NOMO-1 (cell line): Measurements from ENCODE around the gene NHLH1.
"Not testable (repeated sequence)": the region's sequence is repeated elsewhere in the genome, so short reads cannot be mapped to it uniquely, and the experiment has no call there.

ENCODE experiments used
- DNase-seq, 2 experiments: peaks; one replicate each; lab custom pipeline; 2025; ENCODE audit not compliant: unreplicated experiment in 2 of 2; lab: John Stamatoyannopoulos, UW

Gene NHLH1

GRCh38 chr1:160375788-160376524 lies 9.1 kb downstream of the NHLH1 start:
- DNase-seq, result peak in 1 of 2 experiments; percentile 29

GRCh38 chr1:160376525-160377131 lies 9.8 kb downstream of the NHLH1 start:
- DNase-seq, result peak; percentile 16 to 76

- DNase-seq, result no peak
Observed at GRCh38 chr1:160377585-160378206, 10.8 kb downstream of the NHLH1 start.

- DNase-seq, result not testable (repeated sequence)
Observed at GRCh38 chr1:160384812-160385211, 17.9 kb downstream of the NHLH1 start.

- not testable (repeated sequence) for DNase-seq
Observed at GRCh38 chr1:160388406-160388805, 21.5 kb downstream of the NHLH1 start.

- DNase-seq, result no peak
Observed at GRCh38 chr1:160394673-160395072, 27.8 kb downstream of the NHLH1 start.

GRCh38 chr1:160397651-160398050 lies 30.8 kb downstream of the NHLH1 start:
- DNase-seq, result no peak

- DNase-seq, result no peak
Observed at GRCh38 chr1:160398823-160399222, 32.0 kb downstream of the NHLH1 start.

- DNase-seq, result no peak
Observed at GRCh38 chr1:160399544-160400222, 32.8 kb downstream of the NHLH1 start.

GRCh38 chr1:160400223-160400645 lies 33.4 kb downstream of the NHLH1 start, which contains the start of gene VANGL2:
TSS of gene VANGL2 (plus strand) at chr1:160400564. CDS start at chr1:160415838, 15,274 bp downstream.
- DNase-seq, result peak in 1 of 2 experiments; percentile 7

GRCh38 chr1:160400646-160401486 lies 34.0 kb downstream of the NHLH1 start:
- no peak for DNase-seq

GRCh38 chr1:160401487-160401805 lies 34.6 kb downstream of the NHLH1 start:
- no peak for DNase-seq

GRCh38 chr1:160402001-160402795 lies 35.3 kb downstream of the NHLH1 start:
- no peak for DNase-seq

GRCh38 chr1:160403244-160403643 lies 36.4 kb downstream of the NHLH1 start:
- DNase-seq, result no peak

GRCh38 chr1:160404094-160404493 lies 37.2 kb downstream of the NHLH1 start:
- no peak for DNase-seq

- no peak for DNase-seq
Observed at GRCh38 chr1:160405331-160405877, 38.5 kb downstream of the NHLH1 start.

- DNase-seq, result no peak
Observed at GRCh38 chr1:160406131-160406968, 39.5 kb downstream of the NHLH1 start.
